GM21447 (cell line): ENCODE results near the gene PGGT1B.

ENCODE experiments used
- ATAC-seq: cut with Tn5 transposase; IDR thresholded peaks from one replicate; pipeline ENCODE4 v1.9.1; 2021; ENCODE audit not compliant: unreplicated experiment

The PGGT1B gene

DNA sequence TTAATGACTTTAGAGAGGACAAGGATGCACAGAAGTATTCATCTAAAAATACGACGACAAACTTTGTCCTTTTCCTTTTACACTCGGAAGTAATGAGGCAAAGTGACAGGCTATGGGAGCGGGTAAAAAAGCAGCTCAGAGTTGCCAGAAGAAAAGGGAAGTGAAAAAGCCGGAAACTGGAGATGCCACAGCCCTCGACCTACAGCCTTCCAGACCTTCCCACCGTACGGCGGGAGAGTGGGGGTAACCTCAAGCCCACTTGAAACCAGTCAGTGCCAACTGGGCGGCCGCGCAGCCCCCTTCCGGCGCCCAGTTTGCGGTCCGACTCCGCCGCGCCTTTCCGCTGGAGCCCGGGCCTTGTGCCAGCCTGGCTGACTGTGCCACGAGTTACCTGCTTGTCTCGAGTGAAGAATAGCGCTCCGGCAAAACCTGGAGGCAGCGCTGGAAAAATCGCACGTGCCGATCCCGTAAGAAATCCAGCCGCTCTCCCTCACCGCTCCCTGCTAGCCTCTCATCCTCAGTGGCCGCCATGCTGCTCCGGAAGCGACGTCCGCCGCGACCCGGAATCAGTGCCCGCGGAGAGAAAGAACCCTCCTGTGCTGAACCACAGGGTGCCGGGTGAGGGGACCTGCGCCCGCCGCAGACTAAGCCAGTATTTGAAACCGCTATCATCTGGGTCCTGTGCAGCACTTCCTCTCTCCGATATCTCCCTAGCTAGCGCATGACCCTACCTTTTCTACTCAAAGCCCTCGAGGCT is at the start of gene PGGT1B:
PGGT1B (minus strand) TSS at position 557 of the 757 bp plus-strand sequence; CDS start at position 531, 26 bp downstream.
- peak; percentile 92 for ATAC-seq

DNA sequence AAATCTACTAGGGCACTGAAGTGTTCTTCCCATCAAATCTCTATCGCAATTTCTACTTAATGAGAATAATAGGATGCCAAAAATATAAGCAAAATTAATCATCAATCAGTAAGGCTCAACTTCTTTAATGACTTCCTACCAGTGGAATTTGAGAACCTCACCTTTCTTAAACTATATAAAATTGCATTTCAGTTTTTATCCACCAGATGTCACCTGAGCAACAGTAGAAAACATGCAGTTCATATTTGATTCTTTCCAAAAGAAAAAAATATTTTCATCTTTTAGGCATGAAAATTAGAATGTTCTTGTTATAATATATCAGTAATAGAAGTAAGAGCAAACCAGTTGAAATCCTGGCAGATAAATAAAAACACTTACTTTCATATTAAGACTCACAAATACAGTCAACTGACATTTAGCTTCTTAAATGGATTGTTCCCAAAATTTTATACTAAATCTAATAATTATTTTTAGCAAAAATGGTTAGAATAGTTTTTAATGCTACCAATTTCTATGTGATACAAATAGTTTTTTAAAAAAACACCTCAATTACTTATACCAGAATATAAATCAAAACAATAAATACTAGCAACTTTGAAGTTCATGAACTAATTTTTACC is 47.2 kb upstream of the PGGT1B start:
- no peak for ATAC-seq

- no peak for ATAC-seq
These were observed 46.1 kb upstream of the PGGT1B start for GRCh38 chr5:115308815-115309214.

- no peak for ATAC-seq
These were observed 43.4 kb upstream of the PGGT1B start for GRCh38 chr5:115306011-115306536.

- ATAC-seq: no peak
These were observed 41.8 kb upstream of the PGGT1B start for GRCh38 chr5:115304496-115304895.

- no peak for ATAC-seq
These were observed 36.1 kb upstream of the PGGT1B start for GRCh38 chr5:115298811-115299210.

- no peak for ATAC-seq
These were observed 34.4 kb upstream of the PGGT1B start for GRCh38 chr5:115297031-115297430.

- peak; percentile 75 for ATAC-seq
These were observed 33.7 kb upstream of the PGGT1B start, which contains the start of gene CCDC112 for GRCh38 chr5:115296124-115297022. Gene CCDC112 (minus strand): TSS chr5:115296654. CDS start chr5:115296543, 111 bp downstream.

DNA sequence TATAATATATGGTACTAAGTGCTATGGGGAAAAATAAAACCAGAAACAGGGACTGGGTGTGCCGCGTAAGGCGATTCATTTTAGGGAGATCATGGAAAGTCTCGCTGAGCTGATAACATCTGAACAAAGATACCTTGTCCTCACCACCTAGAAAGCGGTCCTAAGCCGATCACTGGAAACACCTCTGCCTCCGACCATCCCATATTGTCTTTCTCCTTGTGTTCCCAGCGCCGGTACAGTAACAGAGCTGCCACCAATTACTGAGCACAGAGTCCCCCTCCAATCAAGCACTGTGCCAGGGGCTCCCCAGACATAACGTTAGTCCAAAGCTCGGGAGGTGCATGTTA is 33.1 kb upstream of the PGGT1B start:
- peak; percentile 26 for ATAC-seq

DNA sequence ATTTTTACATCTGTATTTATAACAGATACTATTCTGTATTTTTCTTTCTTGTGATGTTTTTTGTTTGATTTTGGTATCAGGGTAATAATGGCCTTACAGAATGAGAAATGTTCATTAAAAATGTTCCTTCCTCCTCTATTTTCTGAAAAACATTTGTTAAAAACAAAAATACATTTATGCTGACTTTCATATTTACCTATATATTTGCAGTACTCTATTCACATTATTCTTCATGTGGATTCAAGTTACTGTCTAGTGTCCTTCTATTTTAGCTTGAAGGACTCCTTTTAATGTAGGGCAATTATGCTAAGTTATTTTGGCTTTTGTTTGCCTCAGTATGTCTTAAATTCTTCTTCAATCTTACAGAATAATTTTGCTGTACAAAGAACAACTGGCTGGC is 28.7 kb upstream of the PGGT1B start:
- ATAC-seq: no peak

DNA sequence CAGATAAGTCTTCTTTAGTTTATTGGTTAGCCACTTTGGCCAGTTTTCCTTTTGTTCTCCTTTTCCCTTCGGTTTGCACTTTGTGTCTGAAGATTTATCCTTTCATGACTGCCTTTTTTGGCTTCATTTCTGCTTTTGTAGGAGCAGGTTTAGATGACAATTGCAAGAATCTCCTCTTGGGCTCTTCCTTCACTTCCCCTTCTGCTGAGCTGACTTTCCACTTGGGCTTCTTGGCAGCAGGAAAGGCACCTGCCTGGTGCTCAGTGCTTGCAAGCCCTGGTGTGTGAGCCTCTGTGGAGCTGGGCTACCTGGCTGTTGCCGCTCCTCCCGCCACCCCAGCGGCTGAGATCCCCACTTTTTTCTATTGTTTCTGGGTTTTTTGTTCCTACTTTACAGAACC is 26.4 kb upstream of the PGGT1B start:
- no peak for ATAC-seq

DNA sequence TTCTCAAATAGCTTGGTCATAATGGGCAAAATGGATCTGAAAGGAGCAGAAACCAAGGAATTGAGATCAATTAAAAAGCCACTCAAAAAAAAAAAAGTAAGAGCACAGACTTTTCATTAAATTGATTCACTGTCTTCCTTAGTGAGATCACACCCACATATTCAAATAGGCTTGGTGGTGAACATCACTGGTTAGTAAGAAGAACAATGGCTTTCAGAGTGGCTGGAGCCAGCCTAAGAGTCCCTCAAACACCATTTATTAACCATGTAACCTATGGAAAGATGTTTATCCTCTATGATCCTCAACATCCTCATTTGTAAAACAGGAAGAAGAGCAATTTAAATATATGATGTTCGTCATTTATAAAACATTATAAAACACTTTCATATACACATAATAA is 21.3 kb upstream of the PGGT1B start:
- no peak for ATAC-seq

- ATAC-seq: no peak
These were observed 19.5 kb upstream of the PGGT1B start for GRCh38 chr5:115282131-115282530.

DNA sequence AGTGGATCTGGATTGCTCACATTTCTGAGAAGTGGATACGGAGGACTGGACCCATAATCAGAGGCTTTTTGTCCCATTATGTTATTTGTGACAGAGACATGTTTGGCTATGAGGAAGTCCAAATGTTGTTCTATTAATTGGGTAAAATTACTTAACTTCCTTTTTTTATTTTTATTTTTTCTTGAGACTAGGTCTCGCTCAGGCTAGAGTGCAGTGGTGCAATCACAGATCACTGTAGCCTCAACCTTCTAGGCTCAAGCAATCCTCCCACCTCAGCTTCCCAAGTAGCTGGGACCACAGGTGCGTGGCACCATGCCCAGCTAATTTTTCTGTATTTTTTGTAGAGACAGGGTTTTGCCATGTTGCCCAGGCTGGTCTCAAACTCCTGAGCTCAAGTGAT is 11.9 kb upstream of the PGGT1B start:
- ATAC-seq: no peak

- no peak for ATAC-seq
These were observed 9.8 kb upstream of the PGGT1B start for GRCh38 chr5:115272297-115272958.

DNA sequence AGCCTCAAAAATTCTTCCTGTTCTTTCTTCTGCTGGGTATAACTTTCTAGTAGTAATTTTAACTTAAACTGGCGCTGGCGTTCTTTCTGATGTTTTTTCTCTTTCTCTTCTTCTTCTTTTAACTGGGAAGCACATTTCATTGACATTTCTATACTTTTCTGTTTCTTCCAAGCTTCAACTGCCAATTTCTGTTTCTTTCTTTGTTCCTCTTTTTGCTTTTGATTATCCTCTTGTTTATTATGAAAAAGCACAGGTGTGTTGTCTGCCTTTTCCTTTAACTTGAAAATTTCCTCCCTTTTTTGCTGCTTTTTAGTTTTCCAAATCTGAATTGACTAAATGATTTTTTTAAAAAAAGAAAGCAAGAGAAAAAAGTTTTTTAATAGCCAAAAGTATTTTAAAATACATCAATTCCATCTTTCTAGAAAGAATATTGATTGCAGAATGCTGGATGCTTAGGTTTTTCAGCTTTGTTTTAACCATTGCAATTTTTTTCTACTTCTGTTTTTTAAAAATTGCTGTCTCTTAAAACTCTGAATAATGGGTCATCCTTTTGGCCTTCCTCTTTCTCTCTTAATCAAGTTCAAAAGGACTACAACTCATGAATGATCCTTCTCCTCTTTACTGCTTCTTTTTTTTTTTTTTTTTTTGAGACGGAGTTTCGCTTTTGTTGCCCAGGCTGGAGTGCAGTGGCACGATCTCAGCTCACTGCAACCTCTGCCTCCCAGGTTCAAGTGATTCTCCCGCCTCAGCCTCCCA is 8.8 kb upstream of the PGGT1B start:
- peak; percentile 63 for ATAC-seq

DNA sequence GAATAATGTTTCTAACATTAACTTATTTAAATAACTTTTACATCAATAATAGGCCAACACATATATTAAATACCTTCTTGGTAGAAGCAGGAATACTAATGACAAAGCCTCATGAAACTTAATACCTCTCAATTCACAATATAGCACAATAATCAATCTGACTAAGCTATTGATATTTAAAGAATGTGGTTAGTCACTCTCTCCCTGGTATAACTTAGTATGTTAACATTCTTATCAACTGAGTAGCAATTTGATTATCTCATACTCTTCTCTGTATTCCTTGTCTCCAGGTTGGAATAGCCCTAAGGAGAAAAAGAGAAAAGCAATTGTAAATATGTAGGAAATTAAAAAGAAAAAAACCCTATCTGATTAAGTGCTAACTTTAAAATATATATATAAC is 4.9 kb upstream of the PGGT1B start:
- ATAC-seq: no peak

GRCh38 chr5:115265220-115265619 is 2.5 kb upstream of the PGGT1B start:
- no peak for ATAC-seq

DNA sequence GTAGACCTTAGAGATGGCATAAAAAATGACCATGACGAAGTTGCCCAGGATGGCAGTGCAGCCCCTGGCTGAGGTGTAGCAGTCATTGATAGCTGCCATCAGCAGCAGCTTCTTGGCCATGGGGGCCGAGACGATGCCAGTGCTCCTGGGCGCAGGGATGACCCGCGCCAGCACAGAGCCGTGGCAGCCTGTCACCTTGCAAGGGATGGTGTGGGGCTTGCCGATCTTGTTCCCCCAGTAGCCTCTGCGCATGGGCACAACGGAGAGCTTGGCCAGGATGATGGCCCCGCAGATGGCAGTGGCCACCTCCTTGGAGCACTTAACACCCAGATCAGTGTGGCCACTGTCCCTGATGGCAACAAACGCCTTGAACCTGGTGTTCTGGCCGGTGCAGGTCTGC is 2.1 kb upstream of the PGGT1B start:
- ATAC-seq: no peak

- ATAC-seq: no peak
These were observed 352 bp upstream of the PGGT1B start for GRCh38 chr5:115263078-115263380.

DNA sequence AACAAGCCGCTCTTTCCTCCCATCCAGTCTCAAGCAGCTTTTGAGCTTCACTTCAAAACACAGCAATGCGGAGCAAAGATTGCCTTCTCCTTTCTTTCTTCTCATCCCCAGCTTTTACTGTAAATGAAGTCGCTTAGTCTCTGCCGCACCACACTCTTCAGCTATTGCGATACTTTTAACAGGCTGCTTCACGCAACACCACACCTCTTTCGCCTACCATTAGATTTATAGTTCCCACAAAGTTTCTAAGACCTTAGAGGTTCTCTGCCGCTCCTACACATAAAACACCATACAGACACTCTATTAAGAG is 711 bp downstream of the PGGT1B start:
- ATAC-seq: peak; percentile 44
